ACHN (cell line): ENCODE measurements around the gene LAMC3.
"Not testable (repeated sequence)": the region's sequence is repeated elsewhere in the genome, so short reads cannot be mapped to it uniquely, and the experiment has no call there.

Experiments used
- DNase-seq: peaks from one replicate; pipeline ENCODE4 v3.0.0-alpha.2; 2015
- in situ Hi-C: cut with HindIII; loops from 2 replicates; pipeline ENCODE4 v1.10.0; 2017; ENCODE audit warnings: low sequenced_read_pairs, low pct_ligation_motif_present, low pct_unique_long_range_greater_than_20kb

The LAMC3 gene

DNA sequence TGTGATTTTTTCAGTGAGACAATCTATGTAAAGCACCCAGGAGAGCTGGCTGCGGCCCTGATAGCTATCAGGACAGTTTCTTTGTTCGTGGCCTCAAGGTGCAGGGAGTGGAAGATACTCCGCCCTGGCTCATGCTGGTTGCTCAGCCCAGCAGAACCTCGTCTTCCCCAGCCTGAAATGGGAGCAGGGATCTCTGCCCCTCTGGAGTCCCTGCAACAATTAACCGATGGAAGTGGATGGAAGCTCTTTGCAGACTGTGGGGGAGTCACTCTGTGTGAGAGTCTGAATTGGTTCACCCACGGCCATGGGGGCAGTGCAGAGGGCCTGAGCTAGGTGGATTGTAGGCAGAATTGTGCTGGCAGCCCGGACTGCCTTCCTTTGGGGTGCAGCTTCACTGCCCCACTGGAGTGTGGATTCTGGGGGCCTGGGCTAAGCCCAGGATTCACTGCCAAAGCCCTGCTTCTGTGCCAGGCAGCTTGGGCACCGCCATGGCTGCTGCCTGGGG lies 90.2 kb downstream of the LAMC3 start:
- in situ Hi-C loops = no loop called here
- DNase-seq = no peak

DNA sequence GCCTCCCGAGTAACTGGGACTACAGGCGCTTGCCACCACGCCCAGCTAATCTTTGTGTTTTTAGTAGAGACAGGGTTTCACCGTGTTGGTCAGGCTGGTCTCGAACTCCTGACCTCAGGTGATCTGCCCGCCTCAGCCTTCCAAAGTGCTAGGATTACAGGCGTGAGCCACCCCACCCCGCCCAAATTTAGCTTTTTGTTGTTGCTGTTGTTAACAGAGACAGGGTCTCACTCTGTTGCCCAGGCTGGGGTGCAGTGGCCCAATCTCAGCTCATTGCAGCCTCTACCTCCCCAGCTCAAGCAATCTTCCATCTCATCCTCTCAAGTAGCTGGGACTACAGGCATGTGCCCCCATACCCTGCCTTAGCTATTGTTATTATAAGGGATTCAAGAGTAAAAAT lies 90.9 kb downstream of the LAMC3 start:
- in situ Hi-C loops, DNase-seq: not testable (repeated sequence)

GRCh38 chr9:131100445-131100844 lies 91.5 kb downstream of the LAMC3 start:
- DNase-seq = peak; percentile 25
- in situ Hi-C loops = no loop called here

- in situ Hi-C loops = no loop called here
- DNase-seq = no peak
Measured at GRCh38 chr9:131101207-131101964, 92.4 kb downstream of the LAMC3 start.

GRCh38 chr9:131103024-131103423 lies 94.0 kb downstream of the LAMC3 start:
- in situ Hi-C loops = no loop called here
- DNase-seq = no peak

- in situ Hi-C loops = no loop called here
- no peak for DNase-seq
Measured at GRCh38 chr9:131103535-131103934, 94.6 kb downstream of the LAMC3 start.

GRCh38 chr9:131104016-131104740 lies 95.2 kb downstream of the LAMC3 start:
- no peak for DNase-seq
- in situ Hi-C loops = no loop called here

DNA sequence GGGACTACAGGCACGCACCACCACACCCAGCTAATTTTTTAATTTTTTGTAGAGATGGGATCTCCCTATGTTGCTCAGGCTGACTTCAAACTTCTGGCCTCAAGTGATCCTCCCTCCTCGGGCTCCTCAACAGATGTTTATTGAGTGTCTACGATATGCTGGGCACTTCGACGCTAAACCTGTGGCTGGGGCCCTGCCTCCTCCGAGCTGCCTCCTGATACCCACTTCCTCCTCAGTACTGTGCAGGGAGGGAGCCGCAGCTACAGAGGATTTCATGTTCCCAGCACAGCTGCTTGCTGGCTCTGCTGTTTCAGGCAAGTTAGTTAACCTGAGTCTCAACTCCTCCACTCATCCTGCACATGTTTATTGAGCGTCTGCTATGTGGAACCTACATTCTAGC lies 97.0 kb downstream of the LAMC3 start:
- no peak for DNase-seq
- in situ Hi-C loops = no loop called here

DNA sequence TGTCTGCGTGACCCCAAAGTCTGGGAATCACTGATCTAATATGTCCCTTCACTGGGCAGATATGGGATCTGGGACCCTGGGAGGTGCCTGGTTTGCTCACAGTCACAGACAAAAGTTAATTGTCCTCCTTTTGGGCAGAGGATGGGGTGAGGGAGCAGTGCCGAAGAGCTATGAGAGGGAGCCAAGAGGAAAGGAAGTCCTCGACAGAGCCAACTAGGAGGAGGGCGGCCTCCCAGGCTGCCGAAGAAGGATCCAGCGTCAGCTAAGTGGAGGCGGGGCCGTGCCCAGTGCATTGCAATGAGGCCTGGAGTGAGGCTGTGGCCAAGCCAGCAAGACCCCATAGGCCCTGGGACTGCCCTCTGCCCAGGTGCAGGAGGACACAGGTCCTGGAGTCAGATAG lies 98.8 kb downstream of the LAMC3 start:
- DNase-seq = no peak
- in situ Hi-C loops = no loop called here

- peak; percentile 96 for DNase-seq
- in situ Hi-C loops = no loop called here
Measured at GRCh38 chr9:131111186-131111853, 102.3 kb downstream of the LAMC3 start.

GRCh38 chr9:131111854-131112311 lies 102.9 kb downstream of the LAMC3 start:
- in situ Hi-C loops = no loop called here
- DNase-seq = no peak

- in situ Hi-C loops = no loop called here
Measured at GRCh38 chr9:131112374-131113154, 103.6 kb downstream of the LAMC3 start.

DNA sequence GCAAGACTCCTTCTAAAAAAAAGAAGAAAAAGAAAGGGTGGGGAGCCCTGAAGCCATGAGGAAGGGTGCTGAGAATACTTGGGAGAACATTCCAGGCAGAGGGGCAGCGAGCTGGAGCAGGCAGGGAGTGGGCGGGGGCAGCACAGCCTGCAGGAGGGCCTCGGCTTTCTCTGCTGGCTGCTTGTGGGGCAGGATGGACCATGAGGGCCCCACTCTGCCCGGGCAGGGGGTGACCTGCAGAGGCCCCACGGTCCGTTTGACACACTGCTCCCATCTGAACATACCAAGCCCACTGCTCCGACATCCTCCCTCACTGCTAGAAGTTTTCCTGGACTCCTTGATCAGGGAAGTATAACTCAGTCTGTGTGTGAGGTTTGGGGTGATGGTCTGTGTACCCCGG lies 104.7 kb downstream of the LAMC3 start:
- DNase-seq = no peak
- in situ Hi-C loops = no loop called here

More at GRCh38 chr9:131112374-131113154, 103.6 kb downstream of the LAMC3 start:
- DNase-seq = peak; percentile 71

DNA sequence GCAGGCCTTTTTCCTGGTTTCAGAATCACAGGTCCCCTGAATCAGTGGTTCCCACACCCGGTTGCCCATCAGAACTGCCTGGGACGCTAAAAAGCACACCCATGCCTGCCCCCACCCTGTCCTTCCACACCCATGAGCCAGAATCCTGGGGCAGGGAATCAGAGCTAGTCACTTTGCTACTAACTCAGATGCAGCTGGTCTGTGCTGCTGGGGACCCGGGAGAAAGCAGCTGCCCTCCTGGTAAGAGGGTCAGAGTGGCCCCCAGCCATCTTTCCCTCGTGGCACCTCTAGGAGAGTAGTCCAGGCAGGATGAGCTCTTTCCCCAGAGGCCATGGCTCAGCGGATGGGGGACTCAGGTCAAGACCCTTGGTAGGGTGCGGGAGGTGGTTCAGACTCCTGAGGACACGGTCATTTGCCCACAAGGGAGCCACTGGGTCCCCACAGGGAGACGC lies 105.1 kb downstream of the LAMC3 start:
- DNase-seq = no peak
- in situ Hi-C loops = no loop called here

DNA sequence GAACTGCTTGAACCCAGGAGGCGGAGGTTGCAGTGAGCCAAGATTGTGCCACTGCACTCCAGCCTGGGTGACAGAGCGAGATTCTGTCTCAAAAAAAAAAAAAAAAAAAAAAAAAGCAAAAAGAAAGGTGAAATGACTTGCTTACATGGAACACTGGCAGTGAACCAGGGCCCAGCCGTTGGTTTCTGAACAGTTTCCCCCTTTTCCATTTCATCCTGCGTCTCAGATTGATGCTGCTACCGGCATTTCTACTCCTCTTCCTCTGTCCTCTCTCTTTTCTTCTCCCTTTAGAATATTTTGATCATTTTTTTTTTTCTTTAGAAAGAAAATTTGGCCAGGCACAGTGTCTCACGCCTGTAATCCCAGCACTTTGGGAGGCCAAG lies 106.4 kb downstream of the LAMC3 start:
- in situ Hi-C loops, DNase-seq: not testable (repeated sequence)

DNA sequence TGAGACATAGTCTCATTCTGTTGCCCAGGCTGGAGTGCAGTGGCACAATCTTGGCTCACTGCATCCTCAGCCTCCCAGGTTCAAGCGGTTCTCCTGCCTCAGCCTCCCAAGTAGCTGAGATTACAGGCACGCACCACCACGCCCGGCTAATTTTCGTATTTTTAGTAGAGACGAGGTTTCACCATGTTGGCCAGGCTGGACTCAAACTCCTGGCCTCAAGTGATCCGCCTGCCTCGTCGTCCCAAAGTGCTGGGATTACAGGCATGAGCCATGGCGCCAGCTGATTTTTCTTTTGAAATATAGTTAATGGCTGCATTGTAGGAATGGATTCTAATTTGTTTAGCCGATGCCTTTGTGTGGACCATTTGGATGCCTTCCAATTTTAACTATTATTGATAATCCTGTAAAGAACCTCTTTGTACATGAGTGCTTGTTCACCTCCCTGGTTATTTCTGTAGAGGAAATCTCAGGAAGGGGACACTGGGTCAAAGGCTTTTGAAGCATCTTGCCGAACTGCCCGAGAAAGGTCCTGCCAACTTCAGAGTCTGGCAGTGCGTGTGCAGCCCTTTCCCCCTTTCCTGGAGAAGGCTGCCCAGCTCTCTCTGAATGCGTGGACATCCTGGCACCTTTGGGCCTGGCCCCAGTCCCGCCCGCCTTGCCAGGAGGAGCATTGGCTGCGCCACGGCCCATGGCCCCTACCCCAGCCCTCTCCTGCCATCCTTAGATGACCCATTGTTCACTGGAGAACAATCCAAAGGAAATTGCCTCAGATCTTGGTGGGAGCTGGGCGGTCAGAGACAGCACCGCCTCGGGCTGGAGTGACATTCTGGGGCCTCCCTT lies 107.5 kb downstream of the LAMC3 start:
- DNase-seq = no peak
- in situ Hi-C loops = no loop called here

DNA sequence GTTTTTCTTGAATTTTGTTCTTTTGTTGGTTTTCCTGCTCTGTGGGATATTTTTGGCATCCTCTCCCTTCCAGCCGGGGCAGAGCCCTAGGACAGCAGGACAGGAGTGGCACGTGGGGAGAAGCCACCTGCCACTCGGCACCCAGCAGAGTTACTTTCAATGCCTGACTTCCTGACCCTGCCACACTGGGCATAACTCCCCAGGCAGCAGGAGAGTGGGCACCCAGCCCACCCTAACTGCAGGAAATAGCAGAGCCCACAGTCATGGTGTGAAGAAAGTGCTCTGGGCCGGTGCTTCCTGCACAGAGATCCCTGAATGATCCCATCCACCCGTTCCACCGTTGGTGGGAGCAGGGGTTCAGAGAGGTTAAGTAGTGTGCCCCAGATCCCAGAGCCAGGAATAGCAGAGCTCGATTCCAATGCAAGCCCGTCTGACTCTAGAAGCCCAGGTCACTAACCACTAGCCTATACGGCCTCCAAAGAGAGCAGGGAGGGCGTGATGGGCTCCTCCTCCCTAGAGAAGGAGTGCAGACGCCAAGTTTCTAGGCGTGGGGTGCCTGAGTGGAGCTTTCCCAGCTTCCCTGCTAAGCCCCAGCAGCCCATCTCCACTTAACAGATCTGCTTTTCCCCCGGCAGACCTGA lies 108.3 kb downstream of the LAMC3 start:
- DNase-seq = no peak
- in situ Hi-C loops = no loop called here
